ENCODE results near the gene USP1.

DNA sequence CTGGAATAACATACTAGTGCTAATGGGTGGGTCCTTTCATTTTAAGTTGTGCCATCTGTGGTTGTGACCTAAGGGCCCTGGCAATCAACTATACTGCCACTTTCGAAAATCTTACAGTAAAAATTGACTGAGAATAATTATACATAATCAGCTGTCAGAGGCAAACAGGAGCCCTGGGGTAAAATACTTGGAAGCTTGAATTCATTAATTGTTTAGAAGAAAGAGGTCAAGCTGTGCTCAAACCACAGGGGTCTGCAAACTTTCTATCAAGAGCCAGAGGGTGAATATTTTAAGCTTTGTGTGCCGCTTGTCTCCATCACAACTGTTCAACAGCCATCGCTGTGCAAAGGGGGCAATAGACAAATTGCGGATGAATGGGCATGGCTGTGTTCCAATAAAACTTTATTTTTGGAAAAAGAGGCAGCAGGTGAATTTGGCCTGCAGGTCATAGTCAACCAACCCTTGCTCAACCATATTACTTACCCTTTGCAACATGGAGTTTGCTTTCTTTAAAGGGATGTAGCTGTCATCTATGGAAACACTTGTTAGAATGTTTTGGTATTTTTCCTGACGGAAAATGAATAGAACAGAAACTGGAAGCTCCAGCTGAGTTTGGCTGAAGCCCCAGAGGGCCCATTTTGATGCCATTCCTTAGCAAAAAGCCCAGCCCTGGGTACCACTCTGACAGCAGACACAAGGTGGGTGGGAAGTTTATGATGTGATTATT is 35.7 kb upstream of the USP1 start:
- TF ChIP-seq, protein P1, sequence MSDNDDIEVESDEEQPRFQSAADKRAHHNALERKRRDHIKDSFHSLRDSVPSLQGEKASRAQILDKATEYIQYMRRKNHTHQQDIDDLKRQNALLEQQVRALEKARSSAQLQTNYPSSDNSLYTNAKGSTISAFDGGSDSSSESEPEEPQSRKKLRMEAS (IDR thresholded peaks at IDR 0.05; ENCODE audit: insufficient read depth, insufficient read length), result no peak
- TF ChIP-seq POLR2A (IDR thresholded peaks at IDR 0.05; ENCODE audit: low read depth, low read length) (no peak), JUN (IDR thresholded peaks at IDR 0.05; ENCODE audit: borderline replicate concordance, insufficient read depth, insufficient read length, low read depth) (no peak), POLR2AphosphoS5 (IDR thresholded peaks at IDR 0.05; ENCODE audit: insufficient read depth, low read depth, low read length) (no peak), EZH2 (IDR thresholded peaks at IDR 0.05; ENCODE audit: borderline replicate concordance, low read depth, low read length, severe bottlenecking) (no peak), MYC (IDR thresholded peaks at IDR 0.05; ENCODE audit: low read depth, low read length) (no peak), GATA2 (IDR thresholded peaks at IDR 0.05; ENCODE audit: insufficient read depth, insufficient read length, low read depth, low read length) (no peak), FOS (IDR thresholded peaks at IDR 0.05; ENCODE audit: borderline replicate concordance, insufficient read depth, low read length) (no peak)
- TF ChIP-seq, protein P2, sequence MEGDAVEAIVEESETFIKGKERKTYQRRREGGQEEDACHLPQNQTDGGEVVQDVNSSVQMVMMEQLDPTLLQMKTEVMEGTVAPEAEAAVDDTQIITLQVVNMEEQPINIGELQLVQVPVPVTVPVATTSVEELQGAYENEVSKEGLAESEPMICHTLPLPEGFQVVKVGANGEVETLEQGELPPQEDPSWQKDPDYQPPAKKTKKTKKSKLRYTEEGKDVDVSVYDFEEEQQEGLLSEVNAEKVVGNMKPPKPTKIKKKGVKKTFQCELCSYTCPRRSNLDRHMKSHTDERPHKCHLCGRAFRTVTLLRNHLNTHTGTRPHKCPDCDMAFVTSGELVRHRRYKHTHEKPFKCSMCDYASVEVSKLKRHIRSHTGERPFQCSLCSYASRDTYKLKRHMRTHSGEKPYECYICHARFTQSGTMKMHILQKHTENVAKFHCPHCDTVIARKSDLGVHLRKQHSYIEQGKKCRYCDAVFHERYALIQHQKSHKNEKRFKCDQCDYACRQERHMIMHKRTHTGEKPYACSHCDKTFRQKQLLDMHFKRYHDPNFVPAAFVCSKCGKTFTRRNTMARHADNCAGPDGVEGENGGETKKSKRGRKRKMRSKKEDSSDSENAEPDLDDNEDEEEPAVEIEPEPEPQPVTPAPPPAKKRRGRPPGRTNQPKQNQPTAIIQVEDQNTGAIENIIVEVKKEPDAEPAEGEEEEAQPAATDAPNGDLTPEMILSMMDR (IDR thresholded peaks at IDR 0.05; ENCODE audit: extremely low read depth in 1 of 2, insufficient read depth in 1 of 2, low read depth in 1 of 2, low read length in 2 of 2), result no peak
